Measurements from ENCODE around the gene KRTAP10-3.

The KRTAP10-3 gene

DNA sequence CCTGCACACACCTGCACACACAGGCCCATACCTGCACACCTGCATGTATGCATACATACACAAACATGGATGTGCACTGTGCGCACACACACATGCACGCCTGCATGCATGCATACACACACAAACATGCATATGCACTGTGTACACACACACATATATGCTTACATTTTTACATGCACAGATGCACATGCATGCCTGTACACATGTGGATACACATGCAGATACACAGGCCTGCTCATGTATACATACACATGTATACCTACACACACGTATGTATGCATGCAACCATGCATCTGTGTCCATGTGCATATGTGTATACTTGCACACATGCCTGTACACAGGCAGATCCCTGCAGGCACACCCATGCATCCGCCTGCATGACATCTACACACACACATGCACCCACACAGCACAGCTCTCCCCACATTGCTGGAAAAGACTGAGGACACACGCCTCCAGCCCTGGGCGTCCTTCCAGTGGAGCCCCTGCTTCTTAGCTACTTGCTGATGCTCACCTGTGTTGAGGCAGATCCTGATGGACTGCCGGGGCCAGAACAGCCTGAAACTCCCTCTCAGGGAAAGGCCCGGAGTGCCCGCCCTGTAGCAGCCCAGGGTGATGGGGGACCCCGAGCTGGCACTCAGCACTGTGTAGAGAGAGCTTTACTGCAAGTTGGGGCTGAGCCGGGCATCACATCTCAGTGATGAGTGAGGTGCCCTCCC is 47.2 kb downstream of the KRTAP10-3 start:
- H3K4ac ChIP-seq (ENCODE audit: low read length), result peak overlapping the region; percentile 41
- no peak for DNase-seq (ENCODE audit: low spot score)
- H3K4me3 ChIP-seq (ENCODE audit: low read length in 2 of 2), result peak overlapping the region in 1 of 2 donors; percentile 22
- H2BK15ac ChIP-seq (ENCODE audit: low read length), result peak overlapping the region; percentile 83
- H4K91ac ChIP-seq (ENCODE audit: low read depth, low read length, poor library complexity), result peak overlapping the region; percentile 38
- H3K9ac ChIP-seq (ENCODE audit: low read depth, low read length, poor library complexity), result peak overlapping the region; percentile 73
- no peak overlapping the region for H3K14ac ChIP-seq (ENCODE audit: low read length)
- no peak overlapping the region for H2AFZ ChIP-seq (ENCODE audit: low read length)
- no peak overlapping the region for H2BK120ac ChIP-seq (ENCODE audit: low read depth, low read length)
- H2BK5ac ChIP-seq (ENCODE audit: low read length), result peak overlapping the region; percentile 11
- H3K79me1 ChIP-seq (ENCODE audit: low read depth, low read length), result peaks cover 6% of the 10 kb centered on the region
- no CpG with 5 or more reads among the region's 11 CpGs for WGBS, 2 donors (ENCODE audit: extremely low coverage in 2 of 2, insufficient read length in 2 of 2, insufficient replicate concordance in 1 of 2)
- H3K23ac ChIP-seq (ENCODE audit: low read depth, low read length, poor library complexity), result peak overlapping the region; percentile 45
- peaks cover 0 to 3% of the 10 kb centered on the region in 2 donors for H3K9me3 ChIP-seq (replicated peaks in 1 of 2; ENCODE audit: control insufficient read depth in 2 of 2, insufficient read depth in 1 of 2, low read depth in 1 of 2, low read length in 2 of 2)
- no peak overlapping the region for H3K4me2 ChIP-seq (ENCODE audit: insufficient read depth, low read length, poor library complexity, severe bottlenecking)
- H3K4me1 ChIP-seq (ENCODE audit: control insufficient read depth in 2 of 2, insufficient read depth in 1 of 2, low read depth in 1 of 2, low read length in 2 of 2), result peaks cover 0 to 6% of the 10 kb centered on the region in 2 donors
- H2BK12ac ChIP-seq (ENCODE audit: low read length), result peak overlapping the region; percentile 76
- H2AK5ac ChIP-seq (ENCODE audit: low read depth, low read length), result peak overlapping the region; percentile 81
- H3K27ac ChIP-seq (replicated peaks; ENCODE audit: low read length), result no peak overlapping the region
- peak overlapping the region; percentile 58 for H3K18ac ChIP-seq (ENCODE audit: low read length)
- peak overlapping the region; percentile 32 for H4K8ac ChIP-seq (ENCODE audit: low read depth, low read length)
- no peaks in the 10 kb centered on the region for H3K27me3 ChIP-seq (ENCODE audit: control insufficient read depth in 3 of 3, insufficient read depth in 3 of 3, low read depth in 1 of 3, low read length in 3 of 3)
- H3K36me3 ChIP-seq (replicated peaks in 1 of 2; ENCODE audit: control insufficient read depth in 2 of 2, insufficient read depth in 2 of 2, low read length in 2 of 2), result peaks cover 0 to 6% of the 10 kb centered on the region in 2 donors

DNA sequence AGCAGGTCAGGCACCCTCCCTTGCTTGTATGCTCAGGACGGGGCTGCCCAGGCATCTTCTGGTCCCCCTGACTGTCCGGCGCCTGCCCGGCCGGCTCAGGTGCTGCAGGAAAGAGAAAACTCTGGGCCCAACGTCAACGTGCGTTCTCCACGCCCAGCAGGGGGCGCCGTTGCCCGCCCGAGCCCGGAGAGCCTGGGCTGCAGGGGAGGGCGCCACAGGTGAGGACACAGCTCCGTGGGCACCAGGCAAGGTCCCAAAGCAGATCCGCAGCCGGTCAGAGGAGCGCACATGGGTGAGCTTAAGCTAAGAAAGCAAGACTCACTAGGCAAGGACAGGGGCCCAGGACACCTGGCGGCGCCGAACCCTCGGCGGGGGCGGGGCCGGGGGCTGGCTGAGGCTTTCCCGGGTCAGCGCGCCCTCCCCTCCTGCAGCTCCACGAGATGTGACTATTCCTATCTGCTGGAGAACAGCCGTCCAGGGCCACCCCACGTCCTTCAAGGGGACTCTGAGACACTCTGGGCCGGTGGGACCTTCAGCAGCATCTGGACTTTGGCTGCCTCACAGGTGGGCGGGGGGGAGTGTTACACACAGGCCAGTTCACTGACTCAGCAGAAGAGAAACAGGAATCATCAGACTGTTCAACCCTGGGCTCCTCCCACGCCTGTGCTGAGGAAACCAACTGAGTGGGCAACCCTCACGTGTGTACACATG is 47.9 kb downstream of the KRTAP10-3 start:
- H3K4ac ChIP-seq (ENCODE audit: low read length), result peak overlapping the region; percentile 59
- H3K4me3 ChIP-seq (ENCODE audit: low read length in 2 of 2), result no peak overlapping the region

DNA sequence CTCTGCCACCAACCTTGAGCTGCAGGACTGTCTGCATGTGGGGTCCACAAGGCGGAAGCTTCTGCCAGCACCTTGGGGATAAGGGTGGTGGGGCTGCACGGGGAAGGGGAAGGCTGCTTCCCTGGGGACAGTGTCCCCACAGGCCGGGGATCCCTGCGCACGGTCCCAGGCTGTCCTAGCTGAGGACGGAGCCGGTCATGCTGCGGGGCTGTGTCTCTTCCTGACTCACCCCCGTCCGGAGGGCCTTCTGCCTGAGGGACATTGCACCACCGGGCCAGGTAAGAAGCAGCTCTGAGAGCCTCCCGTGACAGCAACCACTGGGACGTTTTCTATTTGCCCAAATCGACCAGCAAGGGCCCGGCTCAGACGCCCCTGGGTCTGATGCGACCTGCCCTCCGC is 48.5 kb downstream of the KRTAP10-3 start:
- DNase-seq (ENCODE audit: low spot score), result no peak
- Histone ChIP-seq H2AFZ (ENCODE audit: low read length) (peak overlapping the region; percentile 56), H4K8ac (ENCODE audit: low read depth, low read length) (peak overlapping the region; percentile 30), H3K4ac (ENCODE audit: low read length) (peak overlapping the region; percentile 59), H3K4me3 (ENCODE audit: low read length in 2 of 2) (no peak overlapping the region), H3K79me1 (ENCODE audit: low read depth, low read length) (peaks cover 6% of the 10 kb centered on the region), H2BK15ac (ENCODE audit: low read length) (peak overlapping the region; percentile 95), H3K36me3 (replicated peaks in 1 of 2; ENCODE audit: control insufficient read depth in 2 of 2, insufficient read depth in 2 of 2, low read length in 2 of 2) (peaks cover 0 to 6% of the 10 kb centered on the region in 2 donors), H4K91ac (ENCODE audit: low read depth, low read length, poor library complexity) (no peak overlapping the region), H3K14ac (ENCODE audit: low read length) (no peak overlapping the region), H3K9me3 (replicated peaks in 1 of 2; ENCODE audit: control insufficient read depth in 2 of 2, insufficient read depth in 1 of 2, low read depth in 1 of 2, low read length in 2 of 2) (peaks cover 0 to 3% of the 10 kb centered on the region in 2 donors), H3K9ac (ENCODE audit: low read depth, low read length, poor library complexity) (peak overlapping the region; percentile 56), H2BK12ac (ENCODE audit: low read length) (peak overlapping the region; percentile 52), H3K18ac (ENCODE audit: low read length) (peak overlapping the region; percentile 91), H2BK5ac (ENCODE audit: low read length) (peak overlapping the region; percentile 61), H3K4me1 (ENCODE audit: control insufficient read depth in 2 of 2, insufficient read depth in 1 of 2, low read depth in 1 of 2, low read length in 2 of 2) (peaks cover 4 to 14% of the 10 kb centered on the region in 2 donors), H2AK5ac (ENCODE audit: low read depth, low read length) (peak overlapping the region; percentile 78), H3K4me2 (ENCODE audit: insufficient read depth, low read length, poor library complexity, severe bottlenecking) (no peak overlapping the region), H3K23ac (ENCODE audit: low read depth, low read length, poor library complexity) (peak overlapping the region; percentile 83), H2BK120ac (ENCODE audit: low read depth, low read length) (no peak overlapping the region), H3K27ac (replicated peaks; ENCODE audit: low read length) (no peak overlapping the region), H3K27me3 (ENCODE audit: control insufficient read depth in 3 of 3, insufficient read depth in 3 of 3, low read depth in 1 of 3, low read length in 3 of 3) (no peaks in the 10 kb centered on the region)
- no CpG with 5 or more reads among the region's 18 CpGs for WGBS, 2 donors (ENCODE audit: extremely low coverage in 2 of 2, insufficient read length in 2 of 2, insufficient replicate concordance in 1 of 2)

More for the DNA sequence above, 47.9 kb downstream of the KRTAP10-3 start:
- Histone ChIP-seq H2AFZ (ENCODE audit: low read length) (peak overlapping the region; percentile 56), H3K27me3 (ENCODE audit: control insufficient read depth in 3 of 3, insufficient read depth in 3 of 3, low read depth in 1 of 3, low read length in 3 of 3) (no peaks in the 10 kb centered on the region), H3K23ac (ENCODE audit: low read depth, low read length, poor library complexity) (peak overlapping the region; percentile 83), H3K79me1 (ENCODE audit: low read depth, low read length) (peaks cover 6% of the 10 kb centered on the region), H2BK5ac (ENCODE audit: low read length) (peak overlapping the region; percentile 61), H2BK15ac (ENCODE audit: low read length) (peak overlapping the region; percentile 95), H3K9ac (ENCODE audit: low read depth, low read length, poor library complexity) (peak overlapping the region; percentile 73), H3K4me2 (ENCODE audit: insufficient read depth, low read length, poor library complexity, severe bottlenecking) (peak overlapping the region; percentile 31), H3K14ac (ENCODE audit: low read length) (no peak overlapping the region), H2AK5ac (ENCODE audit: low read depth, low read length) (peak overlapping the region; percentile 78), H3K9me3 (replicated peaks in 1 of 2; ENCODE audit: control insufficient read depth in 2 of 2, insufficient read depth in 1 of 2, low read depth in 1 of 2, low read length in 2 of 2) (peaks cover 0 to 3% of the 10 kb centered on the region in 2 donors), H3K18ac (ENCODE audit: low read length) (peak overlapping the region; percentile 91), H2BK120ac (ENCODE audit: low read depth, low read length) (no peak overlapping the region), H3K27ac (replicated peaks; ENCODE audit: low read length) (no peak overlapping the region), H3K4me1 (ENCODE audit: control insufficient read depth in 2 of 2, insufficient read depth in 1 of 2, low read depth in 1 of 2, low read length in 2 of 2) (peaks cover 2 to 12% of the 10 kb centered on the region in 2 donors), H3K36me3 (replicated peaks in 1 of 2; ENCODE audit: control insufficient read depth in 2 of 2, insufficient read depth in 2 of 2, low read length in 2 of 2) (peaks cover 0 to 6% of the 10 kb centered on the region in 2 donors), H4K8ac (ENCODE audit: low read depth, low read length) (peak overlapping the region; percentile 30), H2BK12ac (ENCODE audit: low read length) (peak overlapping the region; percentile 43), H4K91ac (ENCODE audit: low read depth, low read length, poor library complexity) (no peak overlapping the region)
- DNase-seq (ENCODE audit: low spot score), result peak; percentile 72
- no CpG with 5 or more reads among the region's 36 CpGs for WGBS, 2 donors (ENCODE audit: extremely low coverage in 2 of 2, insufficient read length in 2 of 2, insufficient replicate concordance in 1 of 2)

DNA sequence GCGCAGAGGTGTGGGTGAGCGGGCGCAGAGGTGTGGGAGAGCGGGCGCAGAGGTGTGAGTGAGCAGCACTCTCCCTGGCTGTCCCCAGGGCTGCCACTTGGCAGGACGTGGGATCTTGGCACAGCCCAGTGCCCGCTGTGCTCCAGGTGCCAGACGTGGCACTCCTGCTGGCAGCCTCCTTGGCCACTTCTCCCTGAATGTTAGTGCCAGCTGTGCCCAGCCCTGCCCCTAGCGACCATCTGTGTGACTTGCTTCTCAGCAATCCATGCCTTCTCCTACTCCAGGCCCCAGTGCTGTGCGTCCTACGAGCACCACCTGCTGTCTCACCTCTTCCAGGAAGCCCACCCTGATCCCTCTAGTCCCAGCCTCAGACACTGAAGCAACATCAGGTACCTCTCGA is 49.1 kb downstream of the KRTAP10-3 start:
- H2BK12ac ChIP-seq (ENCODE audit: low read length), result peak overlapping the region; percentile 63
- H3K79me1 ChIP-seq (ENCODE audit: low read depth, low read length), result peaks cover 6% of the 10 kb centered on the region
- H3K27ac ChIP-seq (replicated peaks; ENCODE audit: low read length), result no peak overlapping the region
- H2AFZ ChIP-seq (ENCODE audit: low read length), result no peak overlapping the region
- no peak overlapping the region for H4K8ac ChIP-seq (ENCODE audit: low read depth, low read length)
- no peaks in the 10 kb centered on the region for H3K27me3 ChIP-seq (ENCODE audit: control insufficient read depth in 3 of 3, insufficient read depth in 3 of 3, low read depth in 1 of 3, low read length in 3 of 3)
- H3K4me3 ChIP-seq (ENCODE audit: low read length in 2 of 2), result no peak overlapping the region
- peak overlapping the region; percentile 40 for H2BK15ac ChIP-seq (ENCODE audit: low read length)
- no CpG with 5 or more reads among the region's 12 CpGs for WGBS, 2 donors (ENCODE audit: extremely low coverage in 2 of 2, insufficient read length in 2 of 2, insufficient replicate concordance in 1 of 2)
- peaks cover 0 to 6% of the 10 kb centered on the region in 2 donors for H3K36me3 ChIP-seq (replicated peaks in 1 of 2; ENCODE audit: control insufficient read depth in 2 of 2, insufficient read depth in 2 of 2, low read length in 2 of 2)
- H3K4me1 ChIP-seq (ENCODE audit: control insufficient read depth in 2 of 2, insufficient read depth in 1 of 2, low read depth in 1 of 2, low read length in 2 of 2), result peaks cover 4 to 14% of the 10 kb centered on the region in 2 donors
- H3K18ac ChIP-seq (ENCODE audit: low read length), result peak overlapping the region; percentile 60
- H2BK5ac ChIP-seq (ENCODE audit: low read length), result no peak overlapping the region
- H3K4ac ChIP-seq (ENCODE audit: low read length), result no peak overlapping the region
- peak overlapping the region; percentile 78 for H2AK5ac ChIP-seq (ENCODE audit: low read depth, low read length)
- no peak overlapping the region for H2BK120ac ChIP-seq (ENCODE audit: low read depth, low read length)
- no peak overlapping the region for H3K4me2 ChIP-seq (ENCODE audit: insufficient read depth, low read length, poor library complexity, severe bottlenecking)
- DNase-seq (ENCODE audit: low spot score), result no peak
- no peak overlapping the region for H3K23ac ChIP-seq (ENCODE audit: low read depth, low read length, poor library complexity)
- peak overlapping the region; percentile 28 for H3K14ac ChIP-seq (ENCODE audit: low read length)
- H3K9ac ChIP-seq (ENCODE audit: low read depth, low read length, poor library complexity), result no peak overlapping the region
- H4K91ac ChIP-seq (ENCODE audit: low read depth, low read length, poor library complexity), result no peak overlapping the region
- peaks cover 0 to 3% of the 10 kb centered on the region in 2 donors for H3K9me3 ChIP-seq (replicated peaks in 1 of 2; ENCODE audit: control insufficient read depth in 2 of 2, insufficient read depth in 1 of 2, low read depth in 1 of 2, low read length in 2 of 2)
